ENCODE data around the gene CCDC30.

CCDC30 gene

DNA sequence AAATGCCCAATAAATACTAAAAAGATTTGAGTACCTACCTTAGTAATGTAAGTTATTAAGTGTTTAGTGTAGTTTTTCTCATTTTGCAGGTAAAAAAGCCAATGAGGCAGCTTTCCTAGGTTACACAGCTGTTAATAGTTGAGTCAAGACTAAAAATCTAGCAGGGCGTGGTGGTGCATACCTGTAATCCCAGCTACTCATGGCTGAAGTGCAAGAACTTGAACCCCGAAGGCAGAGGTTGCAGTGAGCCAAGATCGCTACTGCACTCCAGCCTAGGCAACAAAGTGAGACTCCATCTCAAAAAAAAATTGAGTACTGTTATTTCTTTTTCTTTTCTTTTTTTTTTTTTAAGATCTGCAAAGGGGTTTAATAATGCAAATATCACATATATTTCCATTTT, 226.8 kb downstream of the CCDC30 start:
- CTCF ChIA-PET = interaction anchor here (0.6 to 1.1 kb wide), 2 partner anchors 76 to 109 kb away, joined by 3 to 4 read pairs; no protein-coding TSS in a partner anchor
- Mint-ChIP-seq H3K36me3 (peaks cover 38% of the 10 kb centered on the region), H3K4me3 (no peak overlapping the region), H3K27ac (no peak overlapping the region), H3K27me3 (no peaks in the 10 kb centered on the region), H3K9me3 (no peaks in the 10 kb centered on the region), H3K4me1 (peaks cover 82% of the 10 kb centered on the region)
- DNase-seq = no peak

DNA sequence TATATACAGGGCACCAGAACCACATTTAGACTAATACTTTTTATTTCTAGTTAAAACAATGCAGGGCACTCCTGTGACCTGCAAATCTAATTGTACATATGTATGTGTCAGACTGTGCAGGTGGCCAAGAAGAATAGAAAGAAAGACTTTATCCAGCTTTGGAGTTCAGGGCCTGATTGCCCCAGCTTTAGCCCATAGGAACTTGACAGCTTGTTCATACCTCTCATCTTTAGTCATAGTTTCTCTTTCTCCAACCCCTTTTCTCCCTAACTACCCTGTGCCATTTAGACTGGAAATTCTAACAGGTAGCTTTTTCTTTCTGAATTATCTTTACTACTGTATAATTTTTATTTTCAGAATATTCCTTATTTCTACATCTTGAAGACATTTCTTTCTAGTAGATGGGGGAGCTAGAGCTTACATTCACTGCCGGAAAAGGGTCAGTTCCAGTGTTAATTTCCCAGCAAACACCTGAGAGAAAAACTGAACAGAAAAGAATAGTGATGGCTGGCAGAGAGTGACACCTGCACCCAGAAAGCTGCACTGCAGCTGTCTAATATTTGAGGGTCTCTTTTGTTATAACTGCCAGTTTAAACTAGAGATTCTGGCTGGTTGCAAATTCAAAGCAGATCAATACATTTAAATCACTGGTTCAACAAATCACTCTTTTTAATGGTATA, 227.5 kb downstream of the CCDC30 start:
- Mint-ChIP-seq H3K36me3 (peaks cover 39% of the 10 kb centered on the region), H3K27me3 (no peaks in the 10 kb centered on the region), H3K27ac (no peak overlapping the region), H3K4me3 (no peak overlapping the region), H3K4me1 (peaks cover 79% of the 10 kb centered on the region), H3K9me3 (no peaks in the 10 kb centered on the region)
- no peak for DNase-seq
- CTCF ChIA-PET = interaction anchor here (0.8 to 1.3 kb wide), 3 partner anchors 110 to 346 kb away, joined by 3 to 5 read pairs (median 4); no protein-coding TSS in a partner anchor

DNA sequence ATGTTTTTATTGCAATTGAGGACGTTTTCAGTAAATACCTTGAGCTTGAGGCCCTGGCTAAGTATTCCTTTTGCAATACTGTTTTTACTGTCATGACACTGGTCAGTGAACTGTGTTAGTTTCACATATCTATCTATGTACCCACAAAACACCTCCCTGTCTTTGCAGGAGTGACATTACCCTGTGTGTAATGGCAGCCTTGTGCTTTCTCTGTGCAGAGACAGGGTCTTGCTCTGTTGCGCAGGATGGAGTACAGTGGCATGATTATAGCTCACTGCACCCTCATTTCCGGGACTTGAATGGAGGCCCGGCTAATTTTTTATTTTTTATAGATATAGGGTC, 228.0 kb downstream of the CCDC30 start:
- no peak overlapping the region for H3K4me3 Mint-ChIP-seq
- CTCF ChIA-PET = interaction anchor here (0.8 to 1.3 kb wide), 4 partner anchors 33 to 347 kb away, joined by 3 to 5 read pairs (median 4); partner anchors contain the start of gene PPIH
- DNase-seq = no peak
- peaks cover 45% of the 10 kb centered on the region for H3K36me3 Mint-ChIP-seq
- H3K9me3 Mint-ChIP-seq = no peaks in the 10 kb centered on the region
- H3K4me1 Mint-ChIP-seq = peaks cover 74% of the 10 kb centered on the region
- H3K27ac Mint-ChIP-seq = no peak overlapping the region
- no peaks in the 10 kb centered on the region for H3K27me3 Mint-ChIP-seq

DNA sequence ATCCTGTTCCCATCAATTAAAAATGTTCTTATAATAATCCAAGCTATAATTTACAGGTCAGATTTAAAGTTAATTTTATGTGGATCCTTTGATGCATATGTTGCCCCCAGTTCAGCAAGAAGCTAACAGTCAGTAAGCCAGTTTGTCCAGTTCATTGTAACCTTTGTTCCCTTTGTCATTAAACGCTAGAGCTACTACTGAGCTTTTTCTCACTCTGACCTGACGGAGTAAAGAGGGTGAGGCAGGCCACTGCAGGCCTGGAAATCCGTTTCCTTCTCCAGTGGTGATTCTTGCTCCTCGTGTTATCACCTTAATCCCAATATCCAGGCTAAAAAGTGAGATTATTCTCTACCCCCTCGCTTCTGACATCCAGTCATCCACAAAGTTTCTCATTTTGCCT, 229.4 kb downstream of the CCDC30 start:
- Mint-ChIP-seq H3K27me3 (no peaks in the 10 kb centered on the region), H3K36me3 (peaks cover 49% of the 10 kb centered on the region), H3K9me3 (no peaks in the 10 kb centered on the region), H3K4me1 (peaks cover 61% of the 10 kb centered on the region), H3K4me3 (no peak overlapping the region), H3K27ac (no peak overlapping the region)
- CTCF ChIA-PET = no interaction called here
- DNase-seq = no peak

DNA sequence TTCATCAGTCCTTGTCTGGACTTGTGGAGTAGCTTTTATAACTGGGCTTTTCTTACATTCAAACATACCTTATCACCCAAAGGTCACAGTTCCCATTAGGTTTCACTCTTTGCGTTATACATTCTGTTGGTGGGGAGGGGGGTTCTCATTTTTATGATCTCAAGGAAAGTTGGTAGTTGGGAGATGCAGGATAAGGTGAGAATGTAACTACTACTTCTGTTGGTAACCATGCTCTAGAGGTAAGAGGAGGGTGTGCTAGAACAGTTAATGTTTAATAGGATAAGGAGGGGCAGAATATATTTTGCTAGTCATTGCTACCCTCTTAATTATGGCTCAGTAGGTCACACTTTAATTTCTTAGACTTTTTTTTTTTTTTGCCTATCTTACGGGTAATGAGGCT, 229.8 kb downstream of the CCDC30 start:
- H3K9me3 Mint-ChIP-seq = no peaks in the 10 kb centered on the region
- no peak overlapping the region for H3K4me3 Mint-ChIP-seq
- CTCF ChIA-PET = no interaction called here

GRCh38 chr1:42698081-42698813, 235.2 kb downstream of the CCDC30 start:
- Mint-ChIP-seq H3K27me3 (no peaks in the 10 kb centered on the region), H3K4me3 (no peak overlapping the region), H3K9me3 (no peaks in the 10 kb centered on the region), H3K4me1 (peaks cover 12% of the 10 kb centered on the region), H3K36me3 (peaks cover 81% of the 10 kb centered on the region), H3K27ac (no peak overlapping the region)
- CTCF ChIA-PET = no interaction called here
- no peak for DNase-seq

More for the DNA sequence above, 229.8 kb downstream of the CCDC30 start:
- H3K4me1 Mint-ChIP-seq = peaks cover 56% of the 10 kb centered on the region
- H3K27ac Mint-ChIP-seq = no peak overlapping the region
- H3K27me3 Mint-ChIP-seq = no peaks in the 10 kb centered on the region
- H3K36me3 Mint-ChIP-seq = peaks cover 47% of the 10 kb centered on the region
- DNase-seq = no peak

DNA sequence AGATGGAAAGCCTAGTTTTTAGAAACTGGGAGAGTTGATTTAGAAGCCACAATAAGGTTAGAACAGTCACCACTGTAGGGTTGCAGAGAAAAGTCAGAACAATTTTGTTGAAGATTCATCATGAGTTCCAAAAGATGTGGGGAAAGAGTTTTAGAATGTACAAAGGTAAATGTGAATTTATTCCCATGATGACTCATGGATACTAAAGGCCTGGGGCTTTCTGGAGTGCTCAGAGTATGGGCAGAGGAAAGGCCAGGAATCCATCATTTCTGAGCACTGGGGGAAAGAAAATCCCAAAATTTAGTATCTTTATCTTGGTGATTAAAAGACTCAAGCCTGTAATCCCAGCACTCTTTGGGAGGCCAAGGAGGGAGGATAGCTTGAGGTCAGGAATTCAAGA, 236.9 kb downstream of the CCDC30 start:
- H3K9me3 Mint-ChIP-seq = no peaks in the 10 kb centered on the region
- DNase-seq = no peak
- H3K27ac Mint-ChIP-seq = no peak overlapping the region
- no peaks in the 10 kb centered on the region for H3K27me3 Mint-ChIP-seq
- H3K4me1 Mint-ChIP-seq = peaks cover 4% of the 10 kb centered on the region
- peaks cover 86% of the 10 kb centered on the region for H3K36me3 Mint-ChIP-seq
- CTCF ChIA-PET = no interaction called here
- no peak overlapping the region for H3K4me3 Mint-ChIP-seq

- Mint-ChIP-seq H3K4me3 (no peak overlapping the region), H3K27ac (no peak overlapping the region), H3K27me3 (no peaks in the 10 kb centered on the region), H3K9me3 (no peaks in the 10 kb centered on the region), H3K4me1 (no peaks in the 10 kb centered on the region), H3K36me3 (peaks cover 81% of the 10 kb centered on the region)
- DNase-seq = no peak
- CTCF ChIA-PET = no interaction called here
Observed at GRCh38 chr1:42703888-42704464, 240.9 kb downstream of the CCDC30 start.

All from activated naive CD4-positive, alpha-beta T cell treated with anti-CD3 and anti-CD28 coated beads, Interleukin-2, amount 10 ng/mL, durations not matched to agents 7 days and 5 days (primary cell).